Measurements from ENCODE around the gene IFI30. TPM values are rescaled to one million over a fixed set of nuclear protein-coding genes. Genes with fewer than 3 reads are reported as not detected.

Gene IFI30
- total RNA-seq, 1 experiment from 2014 or later, result 20.2 TPM

DNA sequence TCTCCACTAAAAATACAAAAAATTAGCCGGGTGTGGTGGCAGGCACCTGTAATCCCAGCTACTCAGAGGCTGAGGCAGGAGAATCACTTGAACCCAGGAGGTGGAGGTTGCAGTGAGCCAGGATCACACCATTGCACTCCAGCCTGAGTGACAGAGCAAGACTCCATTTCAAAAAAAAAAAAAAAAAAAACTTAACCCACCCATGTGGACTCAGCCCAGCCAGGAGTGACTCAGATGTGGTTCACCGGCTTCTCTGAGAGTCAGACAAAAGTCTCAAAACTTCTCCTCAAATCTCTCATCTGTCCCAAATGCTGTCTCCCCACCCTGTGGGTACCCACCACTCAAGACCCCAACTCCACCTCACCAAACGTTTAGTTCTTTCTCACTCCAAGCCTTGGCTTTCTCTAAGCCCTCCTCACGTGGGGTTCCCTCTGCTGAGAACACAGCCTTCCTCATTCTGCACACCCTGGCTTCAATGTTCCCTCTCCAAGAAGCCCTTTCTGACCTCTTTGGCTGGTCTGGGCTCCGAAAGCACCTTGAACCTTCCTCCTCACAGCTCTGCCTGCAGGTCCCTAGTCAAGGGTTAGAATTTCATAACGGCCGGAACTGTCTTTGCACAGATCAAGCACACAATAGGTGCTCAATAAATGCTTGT is 41.3 kb downstream of the IFI30 start:
- ChIA-PET CTCF (interaction anchor here (0.7 to 1.8 kb wide), 3 partner anchors 37 to 65 kb away, joined by 3 to 8 read pairs (median 3); no protein-coding TSS in a partner anchor), POLR2A (interaction anchor here (0.8 kb wide), 1 partner anchor 9 kb away, joined by 3 read pairs; no protein-coding TSS in a partner anchor)
- Mint-ChIP-seq H3K4me1 (peaks cover 2% of the 10 kb centered on the region), H3K4me3 (no peak overlapping the region), H3K9me3 (no peaks in the 10 kb centered on the region), H3K27me3 (ENCODE audit: low read depth) (peaks cover 3% of the 10 kb centered on the region), H3K27ac (no peak overlapping the region), H3K36me3 (no peaks in the 10 kb centered on the region)
- DNase-seq (ENCODE audit: low spot score) (no peak), ATAC-seq (no peak)
- TF ChIP-seq NR1H2 (CRISPR knock-in tag; IDR thresholded peaks at IDR 0.05) (no peak), ATF1 (CRISPR knock-in tag; IDR thresholded peaks at IDR 0.05) (no peak), GTF2I (CRISPR knock-in tag; conservative IDR thresholded peaks at IDR 0.05) (no peak), TEAD4 (CRISPR knock-in tag; IDR thresholded peaks at IDR 0.05) (no peak), CBFB (CRISPR knock-in tag; IDR thresholded peaks at IDR 0.05; ENCODE audit: low read depth) (no peak), NR3C1 (CRISPR knock-in tag; conservative IDR thresholded peaks at IDR 0.05; ENCODE audit: low read depth) (no peak), ZNF263 (CRISPR knock-in tag; IDR thresholded peaks at IDR 0.05; ENCODE audit: low read depth) (no peak), EMX1 (CRISPR knock-in tag; IDR thresholded peaks at IDR 0.05) (no peak), PRRX2 (CRISPR knock-in tag; IDR thresholded peaks at IDR 0.05) (no peak), SMAD4 (CRISPR knock-in tag; IDR thresholded peaks at IDR 0.05) (no peak), SP1 (CRISPR knock-in tag; conservative IDR thresholded peaks at IDR 0.05) (no peak), NFYB (CRISPR knock-in tag; conservative IDR thresholded peaks at IDR 0.05; ENCODE audit: low read depth) (no peak)
- TF ChIP-seq, protein P1, sequence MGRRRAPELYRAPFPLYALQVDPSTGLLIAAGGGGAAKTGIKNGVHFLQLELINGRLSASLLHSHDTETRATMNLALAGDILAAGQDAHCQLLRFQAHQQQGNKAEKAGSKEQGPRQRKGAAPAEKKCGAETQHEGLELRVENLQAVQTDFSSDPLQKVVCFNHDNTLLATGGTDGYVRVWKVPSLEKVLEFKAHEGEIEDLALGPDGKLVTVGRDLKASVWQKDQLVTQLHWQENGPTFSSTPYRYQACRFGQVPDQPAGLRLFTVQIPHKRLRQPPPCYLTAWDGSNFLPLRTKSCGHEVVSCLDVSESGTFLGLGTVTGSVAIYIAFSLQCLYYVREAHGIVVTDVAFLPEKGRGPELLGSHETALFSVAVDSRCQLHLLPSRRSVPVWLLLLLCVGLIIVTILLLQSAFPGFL (CRISPR knock-in tag; IDR thresholded peaks at IDR 0.05; ENCODE audit: borderline replicate concordance), result no peak
- TF ChIP-seq, protein P2, sequence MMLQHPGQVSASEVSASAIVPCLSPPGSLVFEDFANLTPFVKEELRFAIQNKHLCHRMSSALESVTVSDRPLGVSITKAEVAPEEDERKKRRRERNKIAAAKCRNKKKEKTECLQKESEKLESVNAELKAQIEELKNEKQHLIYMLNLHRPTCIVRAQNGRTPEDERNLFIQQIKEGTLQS (CRISPR knock-in tag; conservative IDR thresholded peaks at IDR 0.05), result no peak
- TF ChIP-seq, protein P3, sequence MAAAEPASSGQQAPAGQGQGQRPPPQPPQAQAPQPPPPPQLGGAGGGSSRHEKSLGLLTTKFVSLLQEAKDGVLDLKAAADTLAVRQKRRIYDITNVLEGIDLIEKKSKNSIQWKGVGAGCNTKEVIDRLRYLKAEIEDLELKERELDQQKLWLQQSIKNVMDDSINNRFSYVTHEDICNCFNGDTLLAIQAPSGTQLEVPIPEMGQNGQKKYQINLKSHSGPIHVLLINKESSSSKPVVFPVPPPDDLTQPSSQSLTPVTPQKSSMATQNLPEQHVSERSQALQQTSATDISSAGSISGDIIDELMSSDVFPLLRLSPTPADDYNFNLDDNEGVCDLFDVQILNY (CRISPR knock-in tag; IDR thresholded peaks at IDR 0.05), result no peak
- TF ChIP-seq, protein P4, sequence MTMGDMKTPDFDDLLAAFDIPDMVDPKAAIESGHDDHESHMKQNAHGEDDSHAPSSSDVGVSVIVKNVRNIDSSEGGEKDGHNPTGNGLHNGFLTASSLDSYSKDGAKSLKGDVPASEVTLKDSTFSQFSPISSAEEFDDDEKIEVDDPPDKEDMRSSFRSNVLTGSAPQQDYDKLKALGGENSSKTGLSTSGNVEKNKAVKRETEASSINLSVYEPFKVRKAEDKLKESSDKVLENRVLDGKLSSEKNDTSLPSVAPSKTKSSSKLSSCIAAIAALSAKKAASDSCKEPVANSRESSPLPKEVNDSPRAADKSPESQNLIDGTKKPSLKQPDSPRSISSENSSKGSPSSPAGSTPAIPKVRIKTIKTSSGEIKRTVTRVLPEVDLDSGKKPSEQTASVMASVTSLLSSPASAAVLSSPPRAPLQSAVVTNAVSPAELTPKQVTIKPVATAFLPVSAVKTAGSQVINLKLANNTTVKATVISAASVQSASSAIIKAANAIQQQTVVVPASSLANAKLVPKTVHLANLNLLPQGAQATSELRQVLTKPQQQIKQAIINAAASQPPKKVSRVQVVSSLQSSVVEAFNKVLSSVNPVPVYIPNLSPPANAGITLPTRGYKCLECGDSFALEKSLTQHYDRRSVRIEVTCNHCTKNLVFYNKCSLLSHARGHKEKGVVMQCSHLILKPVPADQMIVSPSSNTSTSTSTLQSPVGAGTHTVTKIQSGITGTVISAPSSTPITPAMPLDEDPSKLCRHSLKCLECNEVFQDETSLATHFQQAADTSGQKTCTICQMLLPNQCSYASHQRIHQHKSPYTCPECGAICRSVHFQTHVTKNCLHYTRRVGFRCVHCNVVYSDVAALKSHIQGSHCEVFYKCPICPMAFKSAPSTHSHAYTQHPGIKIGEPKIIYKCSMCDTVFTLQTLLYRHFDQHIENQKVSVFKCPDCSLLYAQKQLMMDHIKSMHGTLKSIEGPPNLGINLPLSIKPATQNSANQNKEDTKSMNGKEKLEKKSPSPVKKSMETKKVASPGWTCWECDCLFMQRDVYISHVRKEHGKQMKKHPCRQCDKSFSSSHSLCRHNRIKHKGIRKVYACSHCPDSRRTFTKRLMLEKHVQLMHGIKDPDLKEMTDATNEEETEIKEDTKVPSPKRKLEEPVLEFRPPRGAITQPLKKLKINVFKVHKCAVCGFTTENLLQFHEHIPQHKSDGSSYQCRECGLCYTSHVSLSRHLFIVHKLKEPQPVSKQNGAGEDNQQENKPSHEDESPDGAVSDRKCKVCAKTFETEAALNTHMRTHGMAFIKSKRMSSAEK (CRISPR knock-in tag; IDR thresholded peaks at IDR 0.05; ENCODE audit: borderline replicate concordance), result no peak
- TF ChIP-seq, protein P5, sequence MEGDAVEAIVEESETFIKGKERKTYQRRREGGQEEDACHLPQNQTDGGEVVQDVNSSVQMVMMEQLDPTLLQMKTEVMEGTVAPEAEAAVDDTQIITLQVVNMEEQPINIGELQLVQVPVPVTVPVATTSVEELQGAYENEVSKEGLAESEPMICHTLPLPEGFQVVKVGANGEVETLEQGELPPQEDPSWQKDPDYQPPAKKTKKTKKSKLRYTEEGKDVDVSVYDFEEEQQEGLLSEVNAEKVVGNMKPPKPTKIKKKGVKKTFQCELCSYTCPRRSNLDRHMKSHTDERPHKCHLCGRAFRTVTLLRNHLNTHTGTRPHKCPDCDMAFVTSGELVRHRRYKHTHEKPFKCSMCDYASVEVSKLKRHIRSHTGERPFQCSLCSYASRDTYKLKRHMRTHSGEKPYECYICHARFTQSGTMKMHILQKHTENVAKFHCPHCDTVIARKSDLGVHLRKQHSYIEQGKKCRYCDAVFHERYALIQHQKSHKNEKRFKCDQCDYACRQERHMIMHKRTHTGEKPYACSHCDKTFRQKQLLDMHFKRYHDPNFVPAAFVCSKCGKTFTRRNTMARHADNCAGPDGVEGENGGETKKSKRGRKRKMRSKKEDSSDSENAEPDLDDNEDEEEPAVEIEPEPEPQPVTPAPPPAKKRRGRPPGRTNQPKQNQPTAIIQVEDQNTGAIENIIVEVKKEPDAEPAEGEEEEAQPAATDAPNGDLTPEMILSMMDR (IDR thresholded peaks at IDR 0.05), result no peak
- TF ChIP-seq, protein P6, sequence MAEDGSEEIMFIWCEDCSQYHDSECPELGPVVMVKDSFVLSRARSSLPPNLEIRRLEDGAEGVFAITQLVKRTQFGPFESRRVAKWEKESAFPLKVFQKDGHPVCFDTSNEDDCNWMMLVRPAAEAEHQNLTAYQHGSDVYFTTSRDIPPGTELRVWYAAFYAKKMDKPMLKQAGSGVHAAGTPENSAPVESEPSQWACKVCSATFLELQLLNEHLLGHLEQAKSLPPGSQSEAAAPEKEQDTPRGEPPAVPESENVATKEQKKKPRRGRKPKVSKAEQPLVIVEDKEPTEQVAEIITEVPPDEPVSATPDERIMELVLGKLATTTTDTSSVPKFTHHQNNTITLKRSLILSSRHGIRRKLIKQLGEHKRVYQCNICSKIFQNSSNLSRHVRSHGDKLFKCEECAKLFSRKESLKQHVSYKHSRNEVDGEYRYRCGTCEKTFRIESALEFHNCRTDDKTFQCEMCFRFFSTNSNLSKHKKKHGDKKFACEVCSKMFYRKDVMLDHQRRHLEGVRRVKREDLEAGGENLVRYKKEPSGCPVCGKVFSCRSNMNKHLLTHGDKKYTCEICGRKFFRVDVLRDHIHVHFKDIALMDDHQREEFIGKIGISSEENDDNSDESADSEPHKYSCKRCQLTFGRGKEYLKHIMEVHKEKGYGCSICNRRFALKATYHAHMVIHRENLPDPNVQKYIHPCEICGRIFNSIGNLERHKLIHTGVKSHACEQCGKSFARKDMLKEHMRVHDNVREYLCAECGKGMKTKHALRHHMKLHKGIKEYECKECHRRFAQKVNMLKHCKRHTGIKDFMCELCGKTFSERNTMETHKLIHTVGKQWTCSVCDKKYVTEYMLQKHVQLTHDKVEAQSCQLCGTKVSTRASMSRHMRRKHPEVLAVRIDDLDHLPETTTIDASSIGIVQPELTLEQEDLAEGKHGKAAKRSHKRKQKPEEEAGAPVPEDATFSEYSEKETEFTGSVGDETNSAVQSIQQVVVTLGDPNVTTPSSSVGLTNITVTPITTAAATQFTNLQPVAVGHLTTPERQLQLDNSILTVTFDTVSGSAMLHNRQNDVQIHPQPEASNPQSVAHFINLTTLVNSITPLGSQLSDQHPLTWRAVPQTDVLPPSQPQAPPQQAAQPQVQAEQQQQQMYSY (CRISPR knock-in tag; IDR thresholded peaks at IDR 0.05), result no peak
- TF ChIP-seq, protein P7, sequence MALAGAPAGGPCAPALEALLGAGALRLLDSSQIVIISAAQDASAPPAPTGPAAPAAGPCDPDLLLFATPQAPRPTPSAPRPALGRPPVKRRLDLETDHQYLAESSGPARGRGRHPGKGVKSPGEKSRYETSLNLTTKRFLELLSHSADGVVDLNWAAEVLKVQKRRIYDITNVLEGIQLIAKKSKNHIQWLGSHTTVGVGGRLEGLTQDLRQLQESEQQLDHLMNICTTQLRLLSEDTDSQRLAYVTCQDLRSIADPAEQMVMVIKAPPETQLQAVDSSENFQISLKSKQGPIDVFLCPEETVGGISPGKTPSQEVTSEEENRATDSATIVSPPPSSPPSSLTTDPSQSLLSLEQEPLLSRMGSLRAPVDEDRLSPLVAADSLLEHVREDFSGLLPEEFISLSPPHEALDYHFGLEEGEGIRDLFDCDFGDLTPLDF (CRISPR knock-in tag; IDR thresholded peaks at IDR 0.05), result no peak
- TF ChIP-seq, protein P8, sequence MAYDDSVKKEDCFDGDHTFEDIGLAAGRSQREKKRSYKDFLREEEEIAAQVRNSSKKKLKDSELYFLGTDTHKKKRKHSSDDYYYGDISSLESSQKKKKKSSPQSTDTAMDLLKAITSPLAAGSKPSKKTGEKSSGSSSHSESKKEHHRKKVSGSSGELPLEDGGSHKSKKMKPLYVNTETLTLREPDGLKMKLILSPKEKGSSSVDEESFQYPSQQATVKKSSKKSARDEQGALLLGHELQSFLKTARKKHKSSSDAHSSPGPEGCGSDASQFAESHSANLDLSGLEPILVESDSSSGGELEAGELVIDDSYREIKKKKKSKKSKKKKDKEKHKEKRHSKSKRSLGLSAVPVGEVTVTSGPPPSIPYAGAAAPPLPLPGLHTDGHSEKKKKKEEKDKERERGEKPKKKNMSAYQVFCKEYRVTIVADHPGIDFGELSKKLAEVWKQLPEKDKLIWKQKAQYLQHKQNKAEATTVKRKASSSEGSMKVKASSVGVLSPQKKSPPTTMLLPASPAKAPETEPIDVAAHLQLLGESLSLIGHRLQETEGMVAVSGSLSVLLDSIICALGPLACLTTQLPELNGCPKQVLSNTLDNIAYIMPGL (CRISPR knock-in tag; IDR thresholded peaks at IDR 0.05), result no peak

Data from WTC11 (cell line).